HepG2 (cell line): ENCODE results near the gene MRRF. TPM values are rescaled to one million over a fixed set of nuclear protein-coding genes. Genes with fewer than 3 reads are reported as not detected.

Experiments used
- ATAC-seq: fragments of 200-7000 bp; cut with Tn5 transposase; 3 replicates; pipeline ENCODE4 v1.9.1; 2020; ENCODE audit warnings: mild to moderate bottlenecking, moderate library complexity
- BruUV-seq: library from RNA; stranded (reverse); fragments of 400-500 nt; replicated peaks from 2 replicates; lab custom pipeline; 2021; lab: Mats Ljungman, UMichigan
- CTCF ChIA-PET: fragments of 300-600 bp; formaldehyde crosslinking; extraction: SDS; loops from one replicate; lab custom pipeline; 2021; ENCODE audit warnings: low total read pairs, inconsistent platforms, low intra/inter-chr PET ratio; lab: Yijun Ruan, JAX
- POLR2A ChIA-PET: fragments of 350-600 bp; sonication (Branson Sonifier 250); formaldehyde crosslinking; loops from one replicate; lab custom pipeline; 2020; ENCODE audit warnings: antibody characterized with exemption, inconsistent platforms; lab: Yijun Ruan, JAX
- DNase-seq: peaks from one replicate; pipeline ENCODE4 v3.0.0-alpha.2; 2015; ENCODE audit warnings: low spot score
- FAIRE-seq: peaks from 3 replicates; lab custom pipeline; 2011; peaks lifted over from hg19 to GRCh38; lab: Jason Lieb, UNC
- H2AFZ ChIP-seq: one replicate; pipeline ENCODE4 v1.6.1; 2011; ENCODE audit warnings: low read length, inconsistent platforms
- H3K27ac ChIP-seq: fragments of 300-600 bp; 3 replicates; pipeline ENCODE4 v1.8.0; 2011; ENCODE audit warnings: mixed run types, mild to moderate bottlenecking, mixed read lengths, low read length, inconsistent platforms; ENCODE audit not compliant: insufficient read depth; ENCODE audit errors: extremely low read length
- H3K27me3 ChIP-seq, 2 experiments: fragments of 200-600 bp in 1 of 2; 2 replicates in 1 of 2; 3 replicates in 1 of 2; pipeline versions ENCODE4 v1.6.0 to v1.8.0; 2011; ENCODE audit warnings: low read length in 2 of 2, mild to moderate bottlenecking in 2 of 2, moderate library complexity in 2 of 2, inconsistent platforms in 1 of 2; ENCODE audit not compliant: insufficient read depth in 2 of 2, control insufficient read depth in 1 of 2
- H3K36me3 ChIP-seq, 2 experiments: fragments of 200-600 bp in 1 of 2; replicated peaks in 1 of 2; 2 replicates in 1 of 2; 3 replicates in 1 of 2; pipeline versions ENCODE4 v1.5.1 to v1.8.0; 2011; ENCODE audit warnings: low read length in 2 of 2, inconsistent platforms in 1 of 2; ENCODE audit not compliant: insufficient read depth in 2 of 2, control insufficient read depth in 1 of 2
- H3K4me1 ChIP-seq: 2 replicates; pipeline ENCODE4 v1.5.1; 2012; ENCODE audit warnings: low read length, inconsistent platforms; ENCODE audit not compliant: insufficient read depth
- H3K4me2 ChIP-seq: 2 replicates; pipeline ENCODE4 v1.6.0; 2011; ENCODE audit warnings: low read depth, low read length, inconsistent platforms
- H3K4me3 ChIP-seq, 3 experiments: fragments of 200-600 bp in 1 of 3; sonication (generic), shearing (Covaris generic) in 1 of 3; replicated peaks in 1 of 3; 2 replicates each; pipeline ENCODE4 v1.5.1; 2011 to 2016; ENCODE audit warnings: low read length in 3 of 3, inconsistent platforms in 2 of 3, low read depth in 2 of 3, mild to moderate bottlenecking in 2 of 3, control low read depth in 1 of 3, mixed read lengths in 1 of 3; ENCODE audit not compliant: insufficient read depth in 1 of 3
- H3K79me2 ChIP-seq: one replicate; pipeline ENCODE4 v1.6.1; 2011; ENCODE audit warnings: low read length, inconsistent platforms; ENCODE audit not compliant: insufficient read depth
- H3K9ac ChIP-seq: 2 replicates; pipeline ENCODE4 v1.6.0; 2011; ENCODE audit warnings: mild to moderate bottlenecking, low read depth, low read length, inconsistent platforms; ENCODE audit not compliant: insufficient read depth
- H3K9me3 ChIP-seq: 2 replicates; pipeline ENCODE4 v1.5.1; 2012; ENCODE audit warnings: mild to moderate bottlenecking, low read length
- H4K20me1 ChIP-seq: 2 replicates; pipeline ENCODE4 v1.6.0; 2011; ENCODE audit warnings: inconsistent platforms, mild to moderate bottlenecking, low read length, moderate library complexity; ENCODE audit not compliant: insufficient read depth
- HMG20B ChIP-seq: conservative IDR thresholded peaks from 2 replicates; pipeline ENCODE4 v1.6.1; 2016; ENCODE audit warnings: missing genetic modification reagents, missing compliant biosample characterization
- HNRNPUL1 ChIP-seq: fragments of 200-400 bp; formaldehyde crosslinking; IDR thresholded peaks from 2 replicates; pipeline ENCODE4 v1.6.1; 2017; ENCODE audit warnings: low read depth, mild to moderate bottlenecking, low read length, moderate library complexity
- LRRFIP1 ChIP-seq: sonication (generic); formaldehyde crosslinking; conservative IDR thresholded peaks from 2 replicates; pipeline ENCODE4 v1.4.0; 2020; ENCODE audit warnings: missing genetic modification reagents
- MEIS2 ChIP-seq: sonication (generic); formaldehyde crosslinking; IDR thresholded peaks from 2 replicates; pipeline ENCODE4 v1.9.0; 2021; ENCODE audit warnings: mild to moderate bottlenecking, missing genetic modification reagents
- MLXIP ChIP-seq: sonication (generic); formaldehyde crosslinking; IDR thresholded peaks from 2 replicates; pipeline ENCODE4 v1.9.0; 2021; ENCODE audit warnings: missing genetic modification reagents, borderline replicate concordance
- PTBP1 ChIP-seq: fragments of 200-400 bp; formaldehyde crosslinking; IDR thresholded peaks from 2 replicates; pipeline ENCODE4 v1.6.1; 2018; ENCODE audit warnings: low read length, low read depth; ENCODE audit not compliant: poor library complexity, severe bottlenecking
- ZNF703 ChIP-seq: sonication (generic); formaldehyde crosslinking; IDR thresholded peaks from 2 replicates; pipeline ENCODE4 v1.5.1; 2020; ENCODE audit warnings: missing genetic modification reagents, mild to moderate bottlenecking, moderate library complexity, borderline replicate concordance
- WGBS: methylation state at CpG from one replicate; pipeline ENCODE4 v1.1.6; 2017; ENCODE audit warnings: low lambda C conversion rate; 5-methylcytosine and 5-hydroxymethylcytosine counted together
- in situ Hi-C: cut with HindIII; loops from 2 replicates; pipeline ENCODE4 v1.10.0; 2017; ENCODE audit warnings: low pct_unique_long_range_greater_than_20kb; ENCODE audit not compliant: extremely low pct_ligation_motif_present
- intact Hi-C: fragments of 100-400 bp; cut with micrococcal nuclease; formaldehyde crosslinking; loops from one replicate; pipeline ENCODE4 v1.10.0; 2022; ENCODE audit not compliant: unreplicated experiment
- polyA plus RNA-seq, 8 experiments: library from polyadenylated mRNA; depleted of rRNA in 3 of 8; stranded (reverse) in 7 of 8; unstranded in 1 of 8; fragments of >200 nt; fragmentation: Illumina TruSeq in 4 of 8; extraction: Trizol in 4 of 8; gene quantifications; 2 replicates each; pipeline versions ENCODE4 v1.2.1 to v1.2.3, GENCODE V29; 2011 to 2016; ENCODE audit warnings: low read depth in 4 of 8, missing spikeins in 1 of 8, mixed read lengths in 1 of 8; ENCODE audit not compliant: insufficient read depth in 1 of 8
- total RNA-seq, 5 experiments: library from RNA; depleted of rRNA; stranded (reverse); fragments of >200 nt; fragmentation: Illumina TruSeq; extraction: Trizol; gene quantifications; 2 replicates each; pipeline ENCODE4 v1.2.3, GENCODE V29; 2016; ENCODE audit warnings: low read depth in 1 of 5

MRRF gene
- total and polyA plus RNA-seq, 2 of the 13 experiments (the other 11 are each of a cell fraction or from before 2014, with no cell fraction given): 37.3 to 44.3 TPM

- Histone ChIP-seq H3K4me3 (no peak overlapping the region), H2AFZ (no peak overlapping the region), H3K4me2 (no peak overlapping the region), H3K9ac (no peak overlapping the region), H3K4me1 (no peaks in the 10 kb centered on the region), H3K36me3 (peaks cover 18 to 67% of the 10 kb centered on the region in 2 experiments), H3K79me2 (no peaks in the 10 kb centered on the region), H3K27ac (no peak overlapping the region), H4K20me1 (no peaks in the 10 kb centered on the region), H3K9me3 (no peaks in the 10 kb centered on the region), H3K27me3 (no peaks in the 10 kb centered on the region)
- no peak for DNase-seq
- intact Hi-C loops: no loop called here
- ChIA-PET CTCF (no interaction called here), POLR2A (no interaction called here)
- TF ChIP-seq HNRNPUL1 (no peak), MLXIP (CRISPR knock-in tag) (no peak), HMG20B (CRISPR knock-in tag) (no peak), ZNF703 (CRISPR knock-in tag) (no peak), PTBP1 (no peak), MEIS2 (CRISPR knock-in tag) (no peak), LRRFIP1 (no peak)
- BruUV-seq: no TSS peak
- 90% methylated on average over 1 of the region's 1 CpG for WGBS
- in situ Hi-C loops: no loop called here
- no peak for ATAC-seq
- no peak for FAIRE-seq
Observed at GRCh38 chr9:122286764-122287163, 22.1 kb downstream of the MRRF start.
